CD4-positive, CD25-positive, alpha-beta regulatory T cell (primary cell): ENCODE measurements around the gene TDP1. TPM values are rescaled to one million over a fixed set of nuclear protein-coding genes. Genes with fewer than 3 reads are reported as not detected.

Source experiments
- ATAC-seq, 2 donors: fragments of 150-1000 bp; cut with Tn5 transposase; one replicate each; pipeline ENCODE4 v1.10.0; 2021; ENCODE audit warnings: low read depth in 2 of 2, moderate number of reproducible peaks in 2 of 2, moderate library complexity in 1 of 2
- DNase-seq, 3 donors: peaks; one replicate each; pipeline versions ENCODE4 v3.0.0 to v3.0.0-alpha.2; 2012 to 2022; ENCODE audit warnings: mixed read lengths in 1 of 3
- H3K27ac ChIP-seq: one replicate; pipeline ENCODE4 v1.7.0; 2013; ENCODE audit warnings: mild to moderate bottlenecking, low read length; ENCODE audit not compliant: insufficient read depth, poor library complexity, severe bottlenecking
- H3K27me3 ChIP-seq: one replicate; pipeline ENCODE4 v1.7.0; 2013; ENCODE audit warnings: low read length; ENCODE audit not compliant: control insufficient read depth, insufficient read depth
- H3K36me3 ChIP-seq: one replicate; pipeline ENCODE4 v1.7.0; 2013; ENCODE audit warnings: mild to moderate bottlenecking, low read length, moderate library complexity; ENCODE audit not compliant: control insufficient read depth, insufficient read depth
- H3K4me1 ChIP-seq: 2 replicates; pipeline ENCODE4 v1.7.0; 2013; ENCODE audit warnings: mild to moderate bottlenecking, low read length; ENCODE audit not compliant: insufficient read depth, control insufficient read depth, poor library complexity, severe bottlenecking
- H3K4me3 ChIP-seq: one replicate; pipeline ENCODE4 v1.7.0; 2013; ENCODE audit warnings: low read depth, mild to moderate bottlenecking, low read length, moderate library complexity
- H3K9me3 ChIP-seq, 2 experiments: 1 replicate in 1 of 2; 2 replicates in 1 of 2; pipeline ENCODE4 v1.7.0; 2013; ENCODE audit warnings: low read length in 2 of 2, mild to moderate bottlenecking in 1 of 2, moderate library complexity in 1 of 2; ENCODE audit not compliant: control insufficient read depth in 2 of 2
- H3K27ac Mint-ChIP-seq, 3 donors: one replicate each; pipeline ENCODE4 v1.8.0; 2020 to 2022; ENCODE audit warnings: mild to moderate bottlenecking in 3 of 3, mixed read lengths in 3 of 3, moderate library complexity in 2 of 3
- H3K27me3 Mint-ChIP-seq: one replicate; pipeline ENCODE4 v1.8.0; 2022; ENCODE audit warnings: mild to moderate bottlenecking, mixed read lengths
- H3K36me3 Mint-ChIP-seq: one replicate; pipeline ENCODE4 v1.8.0; 2020; ENCODE audit warnings: mixed read lengths
- H3K4me1 Mint-ChIP-seq, 4 donors: one replicate each; pipeline ENCODE4 v1.8.0; 2020 to 2022; ENCODE audit warnings: mixed read lengths in 4 of 4, mild to moderate bottlenecking in 1 of 4
- H3K4me3 Mint-ChIP-seq, 4 donors: one replicate each; pipeline ENCODE4 v1.8.0; 2020 to 2022; ENCODE audit warnings: mild to moderate bottlenecking in 4 of 4, mixed read lengths in 4 of 4, moderate library complexity in 3 of 4
- H3K9me3 Mint-ChIP-seq, 7 donors: one replicate each; pipeline ENCODE4 v1.8.0; 2020 to 2022; ENCODE audit warnings: mixed read lengths in 7 of 7, mild to moderate bottlenecking in 3 of 7, moderate library complexity in 2 of 7
- polyA plus RNA-seq, 4 donors: library from polyadenylated mRNA; unstranded; fragments of 300-500 nt; fragmentation: Illumina TruSeq; gene quantifications; one replicate each; pipeline ENCODE4 v1.2.3, GENCODE V29; 2021
- total RNA-seq: library from RNA; stranded (reverse); gene quantifications from one replicate; pipeline ENCODE4 v1.2.3, GENCODE V29; 2022

The TDP1 gene
- total and polyA plus RNA-seq, 5 donors from 2014 or later: 36.3 to 59.4 (median 44.2) TPM

GRCh38 chr14:89912221-89912620, 43.5 kb upstream of the TDP1 start:
- peaks cover 0 to 7% (median 4%) of the 10 kb centered on the region in 4 donors for H3K4me1 Mint-ChIP-seq
- no peaks in the 10 kb centered on the region for H3K9me3 ChIP-seq
- no peaks in the 10 kb centered on the region for H3K27me3 ChIP-seq
- ATAC-seq (no peak), DNase-seq (no peak)
- H3K36me3 ChIP-seq: no peaks in the 10 kb centered on the region
- H3K4me3 ChIP-seq: no peak overlapping the region
- H3K36me3 Mint-ChIP-seq: peaks cover 5% of the 10 kb centered on the region
- H3K9me3 Mint-ChIP-seq: no peaks in the 10 kb centered on the region
- no peak overlapping the region for H3K27ac ChIP-seq
- H3K27me3 Mint-ChIP-seq: peaks cover 11% of the 10 kb centered on the region
- H3K4me3 Mint-ChIP-seq: no peak overlapping the region
- H3K27ac Mint-ChIP-seq: no peak overlapping the region
- H3K4me1 ChIP-seq: no peaks in the 10 kb centered on the region

- no peak for ATAC-seq
Observed at GRCh38 chr14:89912667-89913211, 43.0 kb upstream of the TDP1 start.

GRCh38 chr14:89915114-89915878, 40.4 kb upstream of the TDP1 start:
- Histone ChIP-seq H3K9me3 (no peaks in the 10 kb centered on the region), H3K27me3 (no peaks in the 10 kb centered on the region), H3K27ac (no peak overlapping the region), H3K36me3 (no peaks in the 10 kb centered on the region), H3K4me3 (no peak overlapping the region), H3K4me1 (no peaks in the 10 kb centered on the region)
- peaks cover 0 to 7% (median 4%) of the 10 kb centered on the region in 4 donors for H3K4me1 Mint-ChIP-seq
- H3K4me3 Mint-ChIP-seq: no peak overlapping the region
- H3K36me3 Mint-ChIP-seq: no peaks in the 10 kb centered on the region
- H3K27ac Mint-ChIP-seq: no peak overlapping the region
- peak; percentile 47 to 63 for ATAC-seq
- peaks cover 11% of the 10 kb centered on the region for H3K27me3 Mint-ChIP-seq
- peaks cover 0 to 2% (median 0%) of the 10 kb centered on the region in 7 donors for H3K9me3 Mint-ChIP-seq
- peak; percentile 24 to 75 (median 66) for DNase-seq

More at GRCh38 chr14:89912667-89913211, 43.0 kb upstream of the TDP1 start:
- Mint-ChIP-seq H3K4me1 (peaks cover 0 to 7% (median 4%) of the 10 kb centered on the region in 4 donors), H3K9me3 (no peaks in the 10 kb centered on the region), H3K27ac (no peak overlapping the region), H3K27me3 (peaks cover 11% of the 10 kb centered on the region), H3K4me3 (no peak overlapping the region), H3K36me3 (peaks cover 5% of the 10 kb centered on the region)
- Histone ChIP-seq H3K36me3 (no peaks in the 10 kb centered on the region), H3K27ac (no peak overlapping the region), H3K27me3 (no peaks in the 10 kb centered on the region), H3K4me1 (no peaks in the 10 kb centered on the region), H3K9me3 (no peaks in the 10 kb centered on the region), H3K4me3 (no peak overlapping the region)
- no peak for DNase-seq

GRCh38 chr14:89918721-89919120, 37.0 kb upstream of the TDP1 start:
- Histone ChIP-seq H3K27ac (no peak overlapping the region), H3K36me3 (no peaks in the 10 kb centered on the region), H3K4me3 (no peak overlapping the region), H3K4me1 (no peaks in the 10 kb centered on the region), H3K27me3 (no peaks in the 10 kb centered on the region), H3K9me3 (no peaks in the 10 kb centered on the region)
- ATAC-seq: no peak
- Mint-ChIP-seq H3K9me3 (peaks cover 0 to 2% (median 0%) of the 10 kb centered on the region in 7 donors), H3K36me3 (no peaks in the 10 kb centered on the region), H3K27me3 (peaks cover 6% of the 10 kb centered on the region), H3K4me1 (peaks cover 3 to 7% (median 4%) of the 10 kb centered on the region in 4 donors), H3K27ac (no peak overlapping the region), H3K4me3 (no peak overlapping the region)
- DNase-seq: no peak

- H3K27ac Mint-ChIP-seq: no peak overlapping the region
- H3K4me1 ChIP-seq: no peaks in the 10 kb centered on the region
- ATAC-seq: no peak
- no peaks in the 10 kb centered on the region for H3K36me3 Mint-ChIP-seq
- no peak overlapping the region for H3K27ac ChIP-seq
- H3K9me3 ChIP-seq: no peaks in the 10 kb centered on the region
- no peak for DNase-seq
- no peak overlapping the region for H3K4me3 Mint-ChIP-seq
- H3K4me3 ChIP-seq: no peak overlapping the region
- H3K36me3 ChIP-seq: no peaks in the 10 kb centered on the region
- H3K27me3 Mint-ChIP-seq: peaks cover 6% of the 10 kb centered on the region
- H3K9me3 Mint-ChIP-seq: peaks cover 0 to 2% (median 0%) of the 10 kb centered on the region in 7 donors
- H3K4me1 Mint-ChIP-seq: peaks cover 2 to 5% (median 3%) of the 10 kb centered on the region in 4 donors
- H3K27me3 ChIP-seq: no peaks in the 10 kb centered on the region
Observed at GRCh38 chr14:89920056-89920455, 35.7 kb upstream of the TDP1 start.

GRCh38 chr14:89921346-89921745, 34.4 kb upstream of the TDP1 start:
- H3K27me3 Mint-ChIP-seq: no peaks in the 10 kb centered on the region
- H3K9me3 ChIP-seq: no peaks in the 10 kb centered on the region
- H3K27ac ChIP-seq: no peak overlapping the region
- no peak overlapping the region for H3K4me3 Mint-ChIP-seq
- H3K27ac Mint-ChIP-seq: no peak overlapping the region
- peaks cover 0 to 2% (median 0%) of the 10 kb centered on the region in 7 donors for H3K9me3 Mint-ChIP-seq
- H3K27me3 ChIP-seq: no peaks in the 10 kb centered on the region
- no peaks in the 10 kb centered on the region for H3K4me1 ChIP-seq
- no peaks in the 10 kb centered on the region for H3K36me3 Mint-ChIP-seq
- no peak overlapping the region for H3K4me3 ChIP-seq
- no peak for DNase-seq
- peaks cover 0 to 3% (median under 1%) of the 10 kb centered on the region in 4 donors for H3K4me1 Mint-ChIP-seq
- H3K36me3 ChIP-seq: no peaks in the 10 kb centered on the region
- no peak for ATAC-seq

GRCh38 chr14:89922031-89922907, 33.5 kb upstream of the TDP1 start:
- Histone ChIP-seq H3K27me3 (no peaks in the 10 kb centered on the region), H3K36me3 (no peaks in the 10 kb centered on the region), H3K4me3 (no peak overlapping the region), H3K27ac (no peak overlapping the region), H3K4me1 (no peaks in the 10 kb centered on the region), H3K9me3 (no peaks in the 10 kb centered on the region)
- peaks cover 0 to 2% (median 0%) of the 10 kb centered on the region in 7 donors for H3K9me3 Mint-ChIP-seq
- peaks cover 0 to 3% (median 1%) of the 10 kb centered on the region in 4 donors for H3K4me1 Mint-ChIP-seq
- DNase-seq (no peak), ATAC-seq (no peak)
- no peaks in the 10 kb centered on the region for H3K36me3 Mint-ChIP-seq
- H3K27me3 Mint-ChIP-seq: no peaks in the 10 kb centered on the region
- no peak overlapping the region for H3K27ac Mint-ChIP-seq
- H3K4me3 Mint-ChIP-seq: no peak overlapping the region
